Vagina (tissue), 2 donors: ENCODE results near the gene HMGN5. TPM values are rescaled to one million over a fixed set of nuclear protein-coding genes. Genes with fewer than 3 reads are reported as not detected.

Source experiments
- DNase-seq, 2 donors: peaks; one replicate each; pipeline ENCODE4 v3.0.0-alpha.2; 2017; ENCODE audit errors: extremely low spot score in 2 of 2
- H3K27ac ChIP-seq: fragments of 200-600 bp; sonication (generic); one replicate; pipeline ENCODE4 v1.5.1; 2019
- H3K27me3 ChIP-seq: fragments of 200-600 bp; sonication (generic); one replicate; pipeline ENCODE4 v1.5.1; 2019
- H3K36me3 ChIP-seq, 2 donors: fragments of 200-600 bp; sonication (generic); one replicate each; pipeline ENCODE4 v1.5.1; 2017 to 2019
- H3K4me1 ChIP-seq: fragments of 200-600 bp; sonication (generic); one replicate; pipeline ENCODE4 v1.5.1; 2019
- H3K4me3 ChIP-seq, 2 donors: fragments of 200-600 bp; sonication (generic); 1 replicate in 1 of 2; 2 replicates in 1 of 2; pipeline ENCODE4 v1.5.1; 2016 to 2019
- H3K9me3 ChIP-seq: fragments of 200-600 bp; sonication (generic); one replicate; pipeline ENCODE4 v1.5.1; 2019
- POLR2A ChIP-seq, 2 donors: fragments of 450-650 bp; IDR thresholded peaks; one replicate each; pipeline ENCODE4 v1.6.1; 2017; ENCODE audit warnings: antibody characterized with exemption in 2 of 2, mild to moderate bottlenecking in 2 of 2, moderate library complexity in 2 of 2
- POLR2AphosphoS5 ChIP-seq, 2 donors: sonication (generic); formaldehyde crosslinking; IDR thresholded peaks; one replicate each; pipeline ENCODE4 v1.9.0; 2017; ENCODE audit warnings: antibody characterized with exemption in 2 of 2, mild to moderate bottlenecking in 2 of 2, low read depth in 1 of 2; ENCODE audit not compliant: insufficient read depth in 1 of 2
- intact Hi-C: fragments of 100-400 bp; cut with DNase I; formaldehyde crosslinking; loops from one replicate; pipeline ENCODE4 v1.15.1; 2023
- total RNA-seq: library from RNA; depleted of rRNA; stranded (reverse); fragments of >200 nt; gene quantifications from one replicate; pipeline ENCODE4 v1.2.3, GENCODE V29; 2016
- TF ChIP-seq, protein P1 (sequence below), 3 experiments: fragments of 450-650 bp in 2 of 3; fragments of 200-600 bp in 1 of 3; sonication (generic) in 1 of 3; IDR thresholded peaks; one replicate each; pipeline ENCODE4 v1.5.1; 2017 to 2019; ENCODE audit warnings: antibody characterized with exemption in 3 of 3, mild to moderate bottlenecking in 2 of 3, moderate library complexity in 2 of 3

Gene HMGN5
- total RNA-seq, 1 donor from 2014 or later, result 0.98 TPM

- Histone ChIP-seq H3K27ac (no peak overlapping the region), H3K9me3 (no peaks in the 10 kb centered on the region), H3K4me1 (peaks cover 9% of the 10 kb centered on the region), H3K36me3 (no peaks in the 10 kb centered on the region), H3K27me3 (no peaks in the 10 kb centered on the region), H3K4me3 (no peak overlapping the region)
- TF ChIP-seq, protein P1, sequence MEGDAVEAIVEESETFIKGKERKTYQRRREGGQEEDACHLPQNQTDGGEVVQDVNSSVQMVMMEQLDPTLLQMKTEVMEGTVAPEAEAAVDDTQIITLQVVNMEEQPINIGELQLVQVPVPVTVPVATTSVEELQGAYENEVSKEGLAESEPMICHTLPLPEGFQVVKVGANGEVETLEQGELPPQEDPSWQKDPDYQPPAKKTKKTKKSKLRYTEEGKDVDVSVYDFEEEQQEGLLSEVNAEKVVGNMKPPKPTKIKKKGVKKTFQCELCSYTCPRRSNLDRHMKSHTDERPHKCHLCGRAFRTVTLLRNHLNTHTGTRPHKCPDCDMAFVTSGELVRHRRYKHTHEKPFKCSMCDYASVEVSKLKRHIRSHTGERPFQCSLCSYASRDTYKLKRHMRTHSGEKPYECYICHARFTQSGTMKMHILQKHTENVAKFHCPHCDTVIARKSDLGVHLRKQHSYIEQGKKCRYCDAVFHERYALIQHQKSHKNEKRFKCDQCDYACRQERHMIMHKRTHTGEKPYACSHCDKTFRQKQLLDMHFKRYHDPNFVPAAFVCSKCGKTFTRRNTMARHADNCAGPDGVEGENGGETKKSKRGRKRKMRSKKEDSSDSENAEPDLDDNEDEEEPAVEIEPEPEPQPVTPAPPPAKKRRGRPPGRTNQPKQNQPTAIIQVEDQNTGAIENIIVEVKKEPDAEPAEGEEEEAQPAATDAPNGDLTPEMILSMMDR (IDR thresholded peaks at IDR 0.05), result no peak
- no peak for TF ChIP-seq POLR2AphosphoS5 (IDR thresholded peaks at IDR 0.05; ENCODE audit: insufficient read depth in 1 of 2, low read depth in 1 of 2)
- no peak for TF ChIP-seq POLR2A (IDR thresholded peaks at IDR 0.05)
- DNase-seq, result no peak
- intact Hi-C loops, result no loop called here
Measured at GRCh38 chrX:81208916-81209315, 7.2 kb upstream of the HMGN5 start.

- no peak for DNase-seq
- TF ChIP-seq POLR2AphosphoS5 (IDR thresholded peaks at IDR 0.05; ENCODE audit: insufficient read depth in 1 of 2, low read depth in 1 of 2) (no peak), POLR2A (IDR thresholded peaks at IDR 0.05) (no peak)
- TF ChIP-seq, protein P1 (IDR thresholded peaks at IDR 0.05), result no peak
- no peaks in the 10 kb centered on the region for H3K36me3 ChIP-seq
- H3K9me3 ChIP-seq, result no peaks in the 10 kb centered on the region
- H3K27me3 ChIP-seq, result no peaks in the 10 kb centered on the region
- H3K4me1 ChIP-seq, result peaks cover 9% of the 10 kb centered on the region
- no peak overlapping the region for H3K4me3 ChIP-seq
- H3K27ac ChIP-seq, result no peak overlapping the region
- intact Hi-C loops, result no loop called here
Measured at GRCh38 chrX:81206476-81206875, 4.8 kb upstream of the HMGN5 start.

GRCh38 chrX:81205551-81205950, 3.8 kb upstream of the HMGN5 start:
- no peak for DNase-seq
- H3K4me3 ChIP-seq, result no peak overlapping the region
- intact Hi-C loops, result no loop called here
- H3K9me3 ChIP-seq, result no peaks in the 10 kb centered on the region
- no peak overlapping the region for H3K27ac ChIP-seq
- H3K4me1 ChIP-seq, result peaks cover 9% of the 10 kb centered on the region
- H3K27me3 ChIP-seq, result no peaks in the 10 kb centered on the region
- TF ChIP-seq, protein P1 (IDR thresholded peaks at IDR 0.05), result no peak
- TF ChIP-seq POLR2AphosphoS5 (IDR thresholded peaks at IDR 0.05; ENCODE audit: insufficient read depth in 1 of 2, low read depth in 1 of 2), result no peak
- TF ChIP-seq POLR2A (IDR thresholded peaks at IDR 0.05), result no peak
- no peaks in the 10 kb centered on the region for H3K36me3 ChIP-seq

GRCh38 chrX:81202943-81203342, 1.2 kb upstream of the HMGN5 start:
- Histone ChIP-seq H3K9me3 (no peaks in the 10 kb centered on the region), H3K4me1 (peaks cover 9% of the 10 kb centered on the region), H3K4me3 (peak overlapping the region; percentile 46 to 58), H3K36me3 (no peaks in the 10 kb centered on the region), H3K27ac (peak overlapping the region; percentile 73), H3K27me3 (no peaks in the 10 kb centered on the region)
- intact Hi-C loops, result no loop called here
- TF ChIP-seq, protein P1 (IDR thresholded peaks at IDR 0.05), result no peak
- TF ChIP-seq POLR2AphosphoS5 (IDR thresholded peaks at IDR 0.05; ENCODE audit: insufficient read depth in 1 of 2, low read depth in 1 of 2) (no peak), POLR2A (IDR thresholded peaks at IDR 0.05) (no peak)
- DNase-seq, result no peak

DNA sequence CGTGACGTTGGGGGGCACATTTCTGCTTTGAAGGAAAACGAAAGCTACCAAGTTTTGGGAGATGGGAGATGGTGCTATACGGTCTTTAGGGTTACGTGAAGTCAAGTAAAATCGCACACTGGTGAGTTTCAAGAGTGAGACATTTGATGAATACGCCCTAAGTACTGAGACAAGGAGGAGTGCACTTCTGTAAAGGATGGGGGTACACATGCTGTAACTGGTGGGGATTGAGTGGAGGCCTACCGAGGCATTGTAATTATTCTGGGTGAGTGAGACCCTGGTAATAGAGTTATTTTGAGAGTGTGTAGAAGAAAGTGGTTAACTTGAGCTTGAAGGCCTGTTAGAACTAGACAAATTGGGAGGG, 725 bp upstream of the HMGN5 start:
- H3K4me3 ChIP-seq, result peak overlapping the region; percentile 46 to 58
- H3K36me3 ChIP-seq, result no peaks in the 10 kb centered on the region
- no peak for TF ChIP-seq POLR2AphosphoS5 (IDR thresholded peaks at IDR 0.05; ENCODE audit: insufficient read depth in 1 of 2, low read depth in 1 of 2)
- TF ChIP-seq, protein P1 (IDR thresholded peaks at IDR 0.05), result no peak
- no peak for TF ChIP-seq POLR2A (IDR thresholded peaks at IDR 0.05)
- intact Hi-C loops, result no loop called here
- H3K4me1 ChIP-seq, result peaks cover 9% of the 10 kb centered on the region
- peak overlapping the region; percentile 73 for H3K27ac ChIP-seq
- DNase-seq, result no peak
- H3K27me3 ChIP-seq, result no peaks in the 10 kb centered on the region
- H3K9me3 ChIP-seq, result no peaks in the 10 kb centered on the region
